ENCODE results near the gene SLC2A9.

GRCh38 chr4:9849538-9849920 lies 171.8 kb downstream of the SLC2A9 start:
- TF ChIP-seq CTCF (IDR thresholded peaks at IDR 0.05) (no peak), POLR2AphosphoS5 (IDR thresholded peaks at IDR 0.05) (no peak), POLR2A (IDR thresholded peaks at IDR 0.05) (no peak), EP300 (IDR thresholded peaks at IDR 0.05) (no peak)

Data from stomach (tissue), 4 donors.